Esophagus muscularis mucosa (tissue), 4 donors: Measurements from ENCODE around the gene FUT4. TPM values are rescaled to one million over a fixed set of nuclear protein-coding genes. Genes with fewer than 3 reads are reported as not detected.

Source experiments
- DNase-seq: peaks from one replicate; pipeline ENCODE4 v3.0.0-alpha.2; 2017; ENCODE audit errors: extremely low spot score
- H3K27ac ChIP-seq, 4 donors: fragments of 200-600 bp; sonication (generic); replicated peaks in 1 of 4; 1 replicate in 3 of 4; 2 replicates in 1 of 4; pipeline ENCODE4 v1.5.1; 2016 to 2019; ENCODE audit warnings: mild to moderate bottlenecking in 1 of 4
- H3K27me3 ChIP-seq, 4 donors: fragments of 200-600 bp; sonication (generic); one replicate each; pipeline versions ENCODE4 v1.5.1 to v1.6.0; 2016 to 2019
- H3K36me3 ChIP-seq, 4 donors: fragments of 200-600 bp; sonication (generic); one replicate each; pipeline ENCODE4 v1.5.1; 2016 to 2019
- H3K4me1 ChIP-seq, 4 donors: fragments of 200-600 bp; sonication (generic); one replicate each; pipeline ENCODE4 v1.5.1; 2016 to 2019
- H3K4me3 ChIP-seq, 4 donors: fragments of 200-600 bp; sonication (generic); 1 replicate in 2 of 4; 2 replicates in 2 of 4; pipeline ENCODE4 v1.5.1; 2016 to 2019; ENCODE audit warnings: mild to moderate bottlenecking in 4 of 4, moderate library complexity in 1 of 4
- H3K9me3 ChIP-seq, 4 donors: fragments of 200-600 bp; sonication (generic); 1 replicate in 3 of 4; 2 replicates in 1 of 4; pipeline ENCODE4 v1.5.1; 2016 to 2019
- EP300 ChIP-seq: sonication (generic); formaldehyde crosslinking; IDR thresholded peaks from one replicate; pipeline ENCODE4 v1.6.1; 2017; ENCODE audit warnings: antibody characterized with exemption
- POLR2A ChIP-seq: fragments of 450-650 bp; IDR thresholded peaks from one replicate; pipeline ENCODE4 v1.6.1; 2017; ENCODE audit warnings: antibody characterized with exemption, moderate library complexity, mild to moderate bottlenecking, low read depth
- POLR2AphosphoS5 ChIP-seq, 2 donors: sonication (generic); formaldehyde crosslinking; IDR thresholded peaks; one replicate each; pipeline ENCODE4 v1.6.1; 2017; ENCODE audit warnings: antibody characterized with exemption in 2 of 2
- WGBS: methylation state at CpG from one replicate; pipeline ENCODE4 v1.1.5; 2018; 5-methylcytosine and 5-hydroxymethylcytosine counted together
- intact Hi-C: fragments of 100-400 bp; cut with DNase I; formaldehyde crosslinking; loops from one replicate; pipeline ENCODE4 v1.15.1; 2023
- total RNA-seq, 4 donors: library from RNA; depleted of rRNA; stranded (reverse); fragments of >200 nt; gene quantifications; one replicate each; pipeline versions ENCODE4 v1.1.0 to v1.2.1, GENCODE V29; 2016
- TF ChIP-seq, protein P1 (sequence below), 3 experiments: fragments of 200-600 bp in 2 of 3; fragments of 450-650 bp in 1 of 3; sonication (generic) in 2 of 3; IDR thresholded peaks; one replicate each; pipeline ENCODE4 v1.5.1; 2017 to 2019; ENCODE audit warnings: antibody characterized with exemption in 3 of 3, mild to moderate bottlenecking in 2 of 3, moderate library complexity in 1 of 3

FUT4 gene
- total RNA-seq, 4 donors from 2014 or later, result 5.5 to 8.8 (median 7.2) TPM

DNA sequence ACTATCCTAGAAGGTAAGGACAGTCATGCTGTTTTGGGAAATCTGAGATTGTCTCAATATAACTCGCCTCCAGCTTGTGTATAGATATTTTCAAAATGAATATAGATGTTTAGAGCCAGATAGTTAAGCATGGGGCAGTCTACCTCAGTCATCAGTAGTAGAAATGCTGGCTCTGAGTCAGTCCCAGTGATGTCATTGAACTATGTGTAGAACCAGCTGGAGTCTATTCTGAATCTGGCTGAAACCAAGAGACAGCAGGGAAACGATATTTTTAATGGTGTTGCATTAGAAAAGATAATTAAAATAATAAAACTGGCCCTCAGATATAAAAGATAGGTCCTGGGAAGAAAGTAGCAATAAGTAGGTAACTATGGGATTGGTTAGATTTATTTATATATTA, 49.3 kb downstream of the FUT4 start:
- DNase-seq, result no peak
- intact Hi-C loops, result no loop called here
- TF ChIP-seq POLR2AphosphoS5 (IDR thresholded peaks at IDR 0.05), result no peak
- TF ChIP-seq POLR2A, result no peak
- TF ChIP-seq, protein P1, sequence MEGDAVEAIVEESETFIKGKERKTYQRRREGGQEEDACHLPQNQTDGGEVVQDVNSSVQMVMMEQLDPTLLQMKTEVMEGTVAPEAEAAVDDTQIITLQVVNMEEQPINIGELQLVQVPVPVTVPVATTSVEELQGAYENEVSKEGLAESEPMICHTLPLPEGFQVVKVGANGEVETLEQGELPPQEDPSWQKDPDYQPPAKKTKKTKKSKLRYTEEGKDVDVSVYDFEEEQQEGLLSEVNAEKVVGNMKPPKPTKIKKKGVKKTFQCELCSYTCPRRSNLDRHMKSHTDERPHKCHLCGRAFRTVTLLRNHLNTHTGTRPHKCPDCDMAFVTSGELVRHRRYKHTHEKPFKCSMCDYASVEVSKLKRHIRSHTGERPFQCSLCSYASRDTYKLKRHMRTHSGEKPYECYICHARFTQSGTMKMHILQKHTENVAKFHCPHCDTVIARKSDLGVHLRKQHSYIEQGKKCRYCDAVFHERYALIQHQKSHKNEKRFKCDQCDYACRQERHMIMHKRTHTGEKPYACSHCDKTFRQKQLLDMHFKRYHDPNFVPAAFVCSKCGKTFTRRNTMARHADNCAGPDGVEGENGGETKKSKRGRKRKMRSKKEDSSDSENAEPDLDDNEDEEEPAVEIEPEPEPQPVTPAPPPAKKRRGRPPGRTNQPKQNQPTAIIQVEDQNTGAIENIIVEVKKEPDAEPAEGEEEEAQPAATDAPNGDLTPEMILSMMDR (IDR thresholded peaks at IDR 0.05), result no peak
- TF ChIP-seq EP300, result no peak
- H3K4me3 ChIP-seq, result no peak overlapping the region
- no peak overlapping the region for H3K27ac ChIP-seq
- H3K27me3 ChIP-seq, result no peaks in the 10 kb centered on the region
- 70% methylated on average over 2 of the region's 2 CpGs for WGBS
- no peaks in the 10 kb centered on the region for H3K4me1 ChIP-seq
- H3K9me3 ChIP-seq, result no peaks in the 10 kb centered on the region
- peaks cover 0 to 54% (median 15%) of the 10 kb centered on the region in 4 donors for H3K36me3 ChIP-seq

DNA sequence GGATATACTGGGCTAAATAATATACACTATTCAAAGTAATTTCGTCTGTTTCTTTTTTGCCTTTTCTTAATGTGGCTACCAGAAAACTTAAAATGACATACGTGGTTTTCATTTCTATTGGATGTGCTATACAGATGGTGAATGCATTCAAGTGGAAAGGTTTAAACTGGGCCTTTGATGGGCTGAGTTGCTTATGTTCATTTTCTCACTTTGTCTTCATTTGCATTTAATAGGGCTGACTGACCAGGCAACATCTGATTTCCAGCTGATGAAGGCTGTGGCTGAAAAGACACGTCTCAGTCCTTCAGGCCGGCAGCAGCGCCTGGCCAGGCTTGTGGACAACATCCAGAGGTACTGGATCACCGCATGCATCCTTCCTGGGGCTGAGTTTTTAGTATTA, 51.4 kb downstream of the FUT4 start:
- intact Hi-C loops, result no loop called here
- H3K4me3 ChIP-seq, result no peak overlapping the region
- WGBS, result 93% methylated on average over 6 of the region's 6 CpGs

DNA sequence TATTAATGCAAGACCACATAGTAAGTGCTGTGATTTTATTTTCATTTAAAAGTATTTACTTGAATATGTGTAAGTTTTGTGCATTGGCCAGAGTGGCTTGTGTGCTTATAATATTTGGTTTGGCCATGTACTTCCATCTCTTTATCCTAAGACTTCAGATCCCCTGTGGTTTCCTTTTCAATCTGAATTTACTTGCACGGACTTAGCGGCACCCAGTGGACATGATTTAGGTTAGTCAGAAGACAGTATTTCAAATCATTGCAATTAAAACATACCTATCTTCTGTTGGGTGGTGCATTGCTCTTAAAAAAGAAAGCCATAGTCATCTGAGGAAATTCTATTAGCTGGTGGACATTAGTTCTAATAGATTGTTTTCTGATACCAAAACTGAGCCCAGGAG, 54.2 kb downstream of the FUT4 start:
- H3K4me3 ChIP-seq, result no peak overlapping the region
- no peak for TF ChIP-seq POLR2AphosphoS5 (IDR thresholded peaks at IDR 0.05)
- no peak for DNase-seq
- H3K4me1 ChIP-seq, result no peaks in the 10 kb centered on the region
- no peaks in the 10 kb centered on the region for H3K9me3 ChIP-seq
- no peaks in the 10 kb centered on the region for H3K27me3 ChIP-seq
- H3K27ac ChIP-seq, result no peak overlapping the region
- intact Hi-C loops, result no loop called here
- 67% methylated on average over 2 of the region's 2 CpGs for WGBS
- H3K36me3 ChIP-seq, result peaks cover 0 to 35% (median 10%) of the 10 kb centered on the region in 4 donors

More for the DNA sequence above, 51.4 kb downstream of the FUT4 start:
- Histone ChIP-seq H3K36me3 (peaks cover 0 to 47% (median 10%) of the 10 kb centered on the region in 4 donors), H3K27ac (no peak overlapping the region), H3K4me1 (no peaks in the 10 kb centered on the region), H3K27me3 (no peaks in the 10 kb centered on the region), H3K9me3 (no peaks in the 10 kb centered on the region)
- DNase-seq, result no peak
- TF ChIP-seq POLR2AphosphoS5 (IDR thresholded peaks at IDR 0.05) (no peak), POLR2A (no peak), EP300 (no peak)
- TF ChIP-seq, protein P1 (IDR thresholded peaks at IDR 0.05), result no peak

Other genes starting within 250 kb of the FUT4 start
- not detected for gene IZUMO1R, start 239.3 kb upstream of the FUT4 start, total RNA-seq
- gene GPR83, start 142.5 kb upstream of the FUT4 start, total RNA-seq, result under 1 TPM in 3 of 4 donors, not detected in 1; 0.17 to 0.40 (median 0.32) TPM
- 10 to 100 TPM in 3 of 4 donors, 1 to 10 TPM in 1; 9.9 to 12.9 (median 11.2) TPM for gene MRE11, start 50.1 kb upstream of the FUT4 start, total RNA-seq
- gene ANKRD49, start 49.9 kb upstream of the FUT4 start, total RNA-seq, result 10 to 100 TPM; 16.2 to 20.8 (median 18.0) TPM
- not detected for gene C11orf97, start 31.5 kb upstream of the FUT4 start, total RNA-seq
- gene PIWIL4, start 23.4 kb downstream of the FUT4 start, total RNA-seq, result 1 to 10 TPM; 3.2 to 4.5 (median 4.1) TPM
- 100 to 1,000 TPM; 172 to 259 (median 182) TPM for gene AMOTL1, start 224.4 kb downstream of the FUT4 start, total RNA-seq